Testis (tissue), 3 donors: ENCODE results near the gene IBTK. TPM values are rescaled to one million over a fixed set of nuclear protein-coding genes. Genes with fewer than 3 reads are reported as not detected.
"Not testable (repeated sequence)": the region's sequence is repeated elsewhere in the genome, so short reads cannot be mapped to it uniquely, and the experiment has no call there.

Source experiments
- DNase-seq: peaks from one replicate; pipeline ENCODE4 v3.0.0-alpha.2; 2019
- H3K27ac ChIP-seq, 2 donors: fragments of 200-600 bp; sonication (generic); one replicate each; pipeline ENCODE4 v1.5.1; 2019
- H3K27me3 ChIP-seq: fragments of 200-600 bp; sonication (generic); one replicate; pipeline ENCODE4 v1.5.1; 2019
- H3K36me3 ChIP-seq: fragments of 200-600 bp; sonication (generic); one replicate; pipeline ENCODE4 v1.5.1; 2017; ENCODE audit warnings: low read depth; ENCODE audit errors: missing control alignments
- H3K4me1 ChIP-seq: fragments of 200-600 bp; sonication (generic); one replicate; pipeline ENCODE4 v1.5.1; 2019
- H3K4me3 ChIP-seq, 2 donors: fragments of 200-600 bp; sonication (generic); one replicate each; pipeline ENCODE4 v1.5.1; 2017 to 2019
- H3K9me3 ChIP-seq: fragments of 200-600 bp; sonication (generic); one replicate; pipeline ENCODE4 v1.5.1; 2017
- CTCF ChIP-seq, 3 experiments: fragments of 450-650 bp in 2 of 3; fragments of 200-600 bp in 1 of 3; sonication (generic) in 1 of 3; IDR thresholded peaks; one replicate each; pipeline ENCODE4 v1.5.1; 2016 to 2019; ENCODE audit warnings: antibody characterized with exemption in 3 of 3, mild to moderate bottlenecking in 2 of 3, moderate library complexity in 1 of 3
- POLR2A ChIP-seq: fragments of 450-650 bp; IDR thresholded peaks from one replicate; pipeline ENCODE4 v1.6.1; 2017; ENCODE audit warnings: antibody characterized with exemption, mild to moderate bottlenecking, moderate library complexity
- WGBS, 2 donors: methylation state at CpG; one replicate each; pipeline ENCODE4 v1.1.5; 2018; 5-methylcytosine and 5-hydroxymethylcytosine counted together
- intact Hi-C: fragments of 100-400 bp; cut with DNase I; formaldehyde crosslinking; loops from one replicate; pipeline ENCODE4 v1.15.1; 2023; ENCODE audit warnings: low total_unique reads
- polyA plus RNA-seq: library from polyadenylated mRNA; stranded (reverse); fragments of 350-450 nt; fragmentation: Illumina TruSeq; extraction: RNeasy Lipid Tissue Mini Kit (QIAGEN cat#74804); gene quantifications from one replicate; pipeline ENCODE4 v1.2.3, GENCODE V29; 2014; ENCODE audit warnings: low read depth, low replicate concordance; ENCODE audit not compliant: insufficient read depth
- small RNA-seq, 2 donors: library from RNA; depleted of rRNA; stranded (forward); fragments of <200 nt; gene quantifications; one replicate each; pipeline ENCODE3, GENCODE V24; 2016
- total RNA-seq, 2 donors: library from RNA; depleted of rRNA; stranded (reverse); fragments of >200 nt; gene quantifications; one replicate each; pipeline ENCODE4 v1.2.3, GENCODE V29; 2016

Gene IBTK
- total and polyA plus RNA-seq, 3 donors from 2014 or later = 13.8 to 26.6 (median 23.9) TPM

GRCh38 chr6:82131441-82131840, 116.1 kb downstream of the IBTK start:
- H3K9me3 ChIP-seq = no peaks in the 10 kb centered on the region
- no peak overlapping the region for H3K27ac ChIP-seq
- H3K4me1 ChIP-seq = no peaks in the 10 kb centered on the region
- intact Hi-C loops = no loop called here
- TF ChIP-seq CTCF (IDR thresholded peaks at IDR 0.05) (no peak), POLR2A (no peak)
- no peak for DNase-seq
- no peak overlapping the region for H3K4me3 ChIP-seq
- H3K27me3 ChIP-seq = no peaks in the 10 kb centered on the region
- 67 to 87% methylated on average over 2 of the region's 2 CpGs for WGBS, 2 donors
- no peaks in the 10 kb centered on the region for H3K36me3 ChIP-seq

GRCh38 chr6:82129797-82130196, 117.7 kb downstream of the IBTK start:
- WGBS, 2 donors = 68 to 72% methylated on average over 3 of the region's 3 CpGs
- intact Hi-C loops = no loop called here
- no peak for DNase-seq
- Histone ChIP-seq H3K36me3 (no peaks in the 10 kb centered on the region), H3K4me1 (no peaks in the 10 kb centered on the region), H3K27ac (no peak overlapping the region), H3K27me3 (no peaks in the 10 kb centered on the region), H3K4me3 (no peak overlapping the region), H3K9me3 (no peaks in the 10 kb centered on the region)
- TF ChIP-seq CTCF (IDR thresholded peaks at IDR 0.05) (no peak), POLR2A (no peak)

- intact Hi-C loops, H3K36me3 ChIP-seq: not testable (repeated sequence)
- 91 to 92% methylated on average over 9 of the region's 9 CpGs for WGBS, 2 donors
Measured at GRCh38 chr6:82128973-82129372, 118.6 kb downstream of the IBTK start.

DNA sequence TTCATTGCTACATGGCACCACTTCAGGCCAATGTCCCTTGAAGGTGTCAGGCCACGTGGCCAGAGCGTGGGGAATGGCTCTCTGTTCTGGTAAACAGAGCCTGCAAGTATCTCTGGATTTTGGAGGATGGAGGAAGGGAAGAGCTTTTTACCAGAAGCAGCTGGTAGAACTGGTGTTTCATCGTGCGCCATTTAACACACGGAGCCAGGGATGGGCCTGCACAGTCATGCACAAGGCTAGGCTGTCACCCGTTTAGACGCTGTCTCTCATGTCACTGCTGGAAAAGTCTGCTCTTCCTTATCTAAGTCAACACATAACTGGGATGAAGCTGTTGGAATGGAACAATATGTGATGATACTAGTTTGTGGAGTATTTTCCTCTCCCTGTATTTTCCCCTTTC, 123.9 kb downstream of the IBTK start:
- TF ChIP-seq POLR2A (no peak), CTCF (IDR thresholded peaks at IDR 0.05) (no peak)
- Histone ChIP-seq H3K4me1 (no peaks in the 10 kb centered on the region), H3K9me3 (no peaks in the 10 kb centered on the region), H3K36me3 (no peaks in the 10 kb centered on the region), H3K4me3 (no peak overlapping the region), H3K27me3 (no peaks in the 10 kb centered on the region), H3K27ac (no peak overlapping the region)
- no peak for DNase-seq
- intact Hi-C loops = no loop called here
- WGBS, 2 donors = 92 to 98% methylated on average over 7 of the region's 7 CpGs

More at GRCh38 chr6:82128973-82129372, 118.6 kb downstream of the IBTK start:
- not testable (repeated sequence) for DNase-seq, H3K27ac ChIP-seq, H3K27me3 ChIP-seq, H3K4me3 ChIP-seq, H3K4me1 ChIP-seq, H3K9me3 ChIP-seq

Small RNAs within 50 kb of the gene (small RNA-seq; reads per million reads assigned to genes)
- 0 reads per million in 2 donors for gene RNU6-130P

Other genes with a start within 250 kb of the IBTK start
- gene TPBG, start 116.1 kb upstream of the IBTK start, total RNA-seq = 10 to 100 TPM in 1 of 2 donors, 1 to 10 TPM in 1; 9.9 to 15.1 TPM
- gene TPBG, start 116.1 kb upstream of the IBTK start, polyA plus RNA-seq = 10.4 TPM